CD4-positive, alpha-beta memory T cell (primary cell): ENCODE measurements around the gene SRCIN1. TPM values are rescaled to one million over a fixed set of nuclear protein-coding genes. Genes with fewer than 3 reads are reported as not detected.
"Not testable (repeated sequence)": the region's sequence is repeated elsewhere in the genome, so short reads cannot be mapped to it uniquely, and the experiment has no call there.

Source experiments
- CTCF ChIA-PET: fragments of 350-600 bp; sonication (Branson Sonifier 250); formaldehyde crosslinking; loops from one replicate; lab custom pipeline; 2021; ENCODE audit warnings: inconsistent platforms; ENCODE audit not compliant: partially characterized antibody; lab: Charles Lee
- POLR2A ChIA-PET: fragments of 350-600 bp; sonication (Branson Sonifier 250); formaldehyde crosslinking; loops from one replicate; lab custom pipeline; 2021; ENCODE audit not compliant: partially characterized antibody; lab: Charles Lee
- DNase-seq, 5 donors: peaks; one replicate each; pipeline versions ENCODE4 v3.0.0 to v3.0.0-alpha.2; 2020 to 2022; ENCODE audit warnings: mixed read lengths in 1 of 5
- H3K27ac ChIP-seq: one replicate; pipeline ENCODE4 v1.7.0; 2013; ENCODE audit warnings: low read depth, low read length
- H3K27me3 ChIP-seq: 2 replicates; pipeline ENCODE4 v1.7.0; 2013; ENCODE audit warnings: mild to moderate bottlenecking, low read length, moderate library complexity; ENCODE audit not compliant: insufficient read depth
- H3K36me3 ChIP-seq: 2 replicates; pipeline ENCODE4 v1.7.0; 2013; ENCODE audit warnings: mild to moderate bottlenecking, low read length, moderate library complexity; ENCODE audit not compliant: insufficient read depth
- H3K4me1 ChIP-seq: 2 replicates; pipeline ENCODE4 v1.7.0; 2013; ENCODE audit warnings: mild to moderate bottlenecking, low read length, moderate library complexity; ENCODE audit not compliant: insufficient read depth
- H3K4me3 ChIP-seq, 2 donors: one replicate each; pipeline ENCODE4 v1.7.0; 2013; ENCODE audit warnings: low read length in 2 of 2, mild to moderate bottlenecking in 1 of 2
- H3K9me3 ChIP-seq, 2 donors: one replicate each; pipeline ENCODE4 v1.7.0; 2013; ENCODE audit warnings: low read length in 2 of 2, control low read depth in 1 of 2; ENCODE audit not compliant: control insufficient read depth in 1 of 2
- H3K27ac Mint-ChIP-seq, 7 donors: one replicate each; pipeline ENCODE4 v1.8.0; 2020 to 2021; ENCODE audit warnings: mixed read lengths in 7 of 7, mild to moderate bottlenecking in 6 of 7, inconsistent platforms in 3 of 7, moderate library complexity in 3 of 7
- H3K27me3 Mint-ChIP-seq, 2 donors: one replicate each; pipeline ENCODE4 v1.8.0; 2020 to 2021; ENCODE audit warnings: mixed read lengths in 2 of 2
- H3K36me3 Mint-ChIP-seq, 2 donors: one replicate each; pipeline ENCODE4 v1.8.0; 2020 to 2021; ENCODE audit warnings: mixed read lengths in 2 of 2, inconsistent platforms in 1 of 2, mild to moderate bottlenecking in 1 of 2
- H3K4me1 Mint-ChIP-seq, 4 donors: one replicate each; pipeline ENCODE4 v1.8.0; 2020 to 2021; ENCODE audit warnings: mixed read lengths in 4 of 4, mild to moderate bottlenecking in 1 of 4
- H3K4me3 Mint-ChIP-seq, 8 donors: one replicate each; pipeline ENCODE4 v1.8.0; 2020 to 2021; ENCODE audit warnings: mixed read lengths in 8 of 8, mild to moderate bottlenecking in 7 of 8, moderate library complexity in 6 of 8, inconsistent platforms in 3 of 8
- H3K9me3 Mint-ChIP-seq, 8 donors: one replicate each; pipeline ENCODE4 v1.8.0; 2020 to 2021; ENCODE audit warnings: mixed read lengths in 8 of 8, mild to moderate bottlenecking in 5 of 8, inconsistent platforms in 3 of 8, moderate library complexity in 1 of 8
- intact Hi-C: fragments of 100-400 bp; cut with micrococcal nuclease; formaldehyde crosslinking; loops from one replicate; pipeline ENCODE4 v1.15.1; 2023
- polyA plus RNA-seq, 2 donors: library from polyadenylated mRNA; unstranded; fragments of 300-500 nt; fragmentation: Illumina TruSeq; gene quantifications; one replicate each; pipeline ENCODE4 v1.2.3, GENCODE V29; 2021
- total RNA-seq, 2 experiments: library from RNA; stranded (reverse); gene quantifications; one replicate each; pipeline ENCODE4 v1.2.3, GENCODE V29; 2021

The SRCIN1 gene
- total and polyA plus RNA-seq, 4 experiments from 2014 or later, result 0.28 to 0.79 TPM; not detected in 2

- CTCF ChIA-PET, POLR2A ChIA-PET, H3K36me3 Mint-ChIP-seq, H3K27ac Mint-ChIP-seq, H3K27ac ChIP-seq, H3K9me3 Mint-ChIP-seq, H3K4me3 Mint-ChIP-seq, H3K36me3 ChIP-seq, DNase-seq, H3K4me3 ChIP-seq, H3K9me3 ChIP-seq, H3K4me1 Mint-ChIP-seq, intact Hi-C loops, H3K4me1 ChIP-seq, H3K27me3 ChIP-seq: not testable (repeated sequence)
- peaks cover 17 to 24% of the 10 kb centered on the region in 2 donors for H3K27me3 Mint-ChIP-seq
These were observed 79.2 kb downstream of the SRCIN1 start for GRCh38 chr17:38526526-38526925.

GRCh38 chr17:38512473-38513058 lies 93.2 kb downstream of the SRCIN1 start:
- H3K4me1 Mint-ChIP-seq, result peaks cover 3 to 21% (median 9%) of the 10 kb centered on the region in 4 donors
- H3K36me3 ChIP-seq, result no peaks in the 10 kb centered on the region
- CTCF ChIA-PET, result no interaction called here
- peaks cover 11% of the 10 kb centered on the region for H3K27me3 ChIP-seq
- intact Hi-C loops, result no loop called here
- DNase-seq, result no peak
- no peaks in the 10 kb centered on the region for H3K36me3 Mint-ChIP-seq
- POLR2A ChIA-PET, result interaction anchor here (0.6 kb wide), 1 partner anchor 161 kb away, joined by 3 read pairs; no protein-coding TSS in a partner anchor
- no peak overlapping the region for H3K27ac ChIP-seq
- no peaks in the 10 kb centered on the region for H3K9me3 ChIP-seq
- H3K27me3 Mint-ChIP-seq, result peaks cover 27 to 48% of the 10 kb centered on the region in 2 donors
- H3K4me3 ChIP-seq, result no peak overlapping the region
- peaks cover 7% of the 10 kb centered on the region for H3K4me1 ChIP-seq
- H3K27ac Mint-ChIP-seq, result peak overlapping the region in 1 of 7 donors; percentile 37
- H3K4me3 Mint-ChIP-seq, result no peak overlapping the region
- H3K9me3 Mint-ChIP-seq, result no peaks in the 10 kb centered on the region

- Histone ChIP-seq H3K9me3 (no peaks in the 10 kb centered on the region), H3K36me3 (no peaks in the 10 kb centered on the region), H3K4me3 (no peak overlapping the region), H3K27ac (no peak overlapping the region), H3K4me1 (peaks cover 7% of the 10 kb centered on the region), H3K27me3 (peaks cover 11% of the 10 kb centered on the region)
- DNase-seq, result no peak
- CTCF ChIA-PET, result no interaction called here
- peaks cover 27 to 48% of the 10 kb centered on the region in 2 donors for H3K27me3 Mint-ChIP-seq
- no peaks in the 10 kb centered on the region for H3K9me3 Mint-ChIP-seq
- peak overlapping the region; percentile 4 to 77 (median 58) for H3K4me3 Mint-ChIP-seq
- POLR2A ChIA-PET, result no interaction called here
- H3K27ac Mint-ChIP-seq, result no peak overlapping the region
- no peaks in the 10 kb centered on the region for H3K36me3 Mint-ChIP-seq
- intact Hi-C loops, result no loop called here
- peaks cover 3 to 21% (median 9%) of the 10 kb centered on the region in 4 donors for H3K4me1 Mint-ChIP-seq
These were observed 94.3 kb downstream of the SRCIN1 start for GRCh38 chr17:38511150-38512108.

- H3K27me3 Mint-ChIP-seq, result peaks cover 27 to 48% of the 10 kb centered on the region in 2 donors
- Histone ChIP-seq H3K4me3 (no peak overlapping the region), H3K36me3 (no peaks in the 10 kb centered on the region), H3K9me3 (no peaks in the 10 kb centered on the region), H3K4me1 (peaks cover 7% of the 10 kb centered on the region), H3K27me3 (peaks cover 11% of the 10 kb centered on the region), H3K27ac (no peak overlapping the region)
- H3K9me3 Mint-ChIP-seq, result no peaks in the 10 kb centered on the region
- ChIA-PET CTCF (no interaction called here), POLR2A (no interaction called here)
- H3K4me3 Mint-ChIP-seq, result peak overlapping the region; percentile 4 to 77 (median 58)
- DNase-seq, result no peak
- H3K36me3 Mint-ChIP-seq, result no peaks in the 10 kb centered on the region
- intact Hi-C loops, result no loop called here
- H3K27ac Mint-ChIP-seq, result no peak overlapping the region
- peaks cover 3 to 21% (median 9%) of the 10 kb centered on the region in 4 donors for H3K4me1 Mint-ChIP-seq
These were observed 95.2 kb downstream of the SRCIN1 start for GRCh38 chr17:38510421-38511149.

- no peaks in the 10 kb centered on the region for H3K36me3 ChIP-seq
- peaks cover 3 to 21% (median 9%) of the 10 kb centered on the region in 4 donors for H3K4me1 Mint-ChIP-seq
- peak overlapping the region in 1 of 2 donors; percentile 23 for H3K4me3 ChIP-seq
- peak overlapping the region; percentile 81 to 93 (median 84) for H3K4me3 Mint-ChIP-seq
- DNase-seq, result no peak
- peaks cover 25 to 45% of the 10 kb centered on the region in 2 donors for H3K27me3 Mint-ChIP-seq
- no peaks in the 10 kb centered on the region for H3K36me3 Mint-ChIP-seq
- POLR2A ChIA-PET, result no interaction called here
- intact Hi-C loops, result no loop called here
- H3K27me3 ChIP-seq, result peaks cover 11% of the 10 kb centered on the region
- H3K4me1 ChIP-seq, result peaks cover 7% of the 10 kb centered on the region
- no peaks in the 10 kb centered on the region for H3K9me3 ChIP-seq
- CTCF ChIA-PET, result interaction anchor here (1.5 kb wide), 1 partner anchor 68 kb away, joined by 4 read pairs; no protein-coding TSS in a partner anchor
- H3K9me3 Mint-ChIP-seq, result no peaks in the 10 kb centered on the region
- peak overlapping the region in 1 of 7 donors; percentile 47 for H3K27ac Mint-ChIP-seq
- no peak overlapping the region for H3K27ac ChIP-seq
These were observed 95.9 kb downstream of the SRCIN1 start for GRCh38 chr17:38509772-38510420.

GRCh38 chr17:38508954-38509771 lies 96.6 kb downstream of the SRCIN1 start:
- H3K27me3 Mint-ChIP-seq, result peaks cover 25 to 43% of the 10 kb centered on the region in 2 donors
- Histone ChIP-seq H3K4me3 (peak overlapping the region in 1 of 2 donors; percentile 23), H3K4me1 (peaks cover 7% of the 10 kb centered on the region), H3K27ac (no peak overlapping the region), H3K36me3 (no peaks in the 10 kb centered on the region), H3K9me3 (no peaks in the 10 kb centered on the region), H3K27me3 (peaks cover 11% of the 10 kb centered on the region)
- H3K4me3 Mint-ChIP-seq, result peak overlapping the region; percentile 81 to 93 (median 84)
- peak; percentile 58 to 77 (median 69) for DNase-seq
- intact Hi-C loops, result no loop called here
- POLR2A ChIA-PET, result no interaction called here
- no peaks in the 10 kb centered on the region for H3K9me3 Mint-ChIP-seq
- H3K27ac Mint-ChIP-seq, result peak overlapping the region in 2 of 7 donors; percentile 19 to 47
- CTCF ChIA-PET, result interaction anchor here (1.5 kb wide), 1 partner anchor 67 kb away, joined by 4 read pairs; no protein-coding TSS in a partner anchor
- H3K36me3 Mint-ChIP-seq, result no peaks in the 10 kb centered on the region
- H3K4me1 Mint-ChIP-seq, result peaks cover 3 to 21% (median 9%) of the 10 kb centered on the region in 4 donors
